ENCODE data around the gene EPHB1. TPM values are rescaled to one million over a fixed set of nuclear protein-coding genes. Genes with fewer than 3 reads are reported as not detected.

Gene EPHB1
- total RNA-seq, 1 experiment from 2014 or later: 0.11 TPM

DNA sequence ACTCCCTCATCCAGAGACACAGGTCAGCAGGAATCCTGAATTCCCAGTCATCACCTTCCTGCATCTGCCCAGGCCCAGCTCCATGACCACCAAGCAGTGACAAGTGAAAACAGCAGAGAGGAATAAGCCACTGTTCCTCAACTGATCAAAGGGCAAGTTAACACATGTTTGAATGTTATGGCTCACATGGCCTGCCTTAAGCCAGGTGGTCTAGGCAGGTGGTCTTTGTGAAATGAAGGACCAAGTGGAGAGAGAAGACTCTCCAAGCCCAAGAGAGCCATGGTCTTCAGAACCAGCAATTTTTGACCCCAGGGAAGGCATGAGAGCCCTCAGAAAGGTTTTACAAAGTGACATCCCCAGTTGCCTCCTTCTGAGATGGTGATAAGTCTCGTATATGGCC is 161.8 kb downstream of the EPHB1 start:
- intact Hi-C loops (cut with micrococcal nuclease; ENCODE audit: unreplicated experiment): no loop called here
- no peak for DNase-seq (ENCODE audit: low spot score)
- CTCF ChIA-PET: no interaction called here
- TF ChIP-seq EZH2 (IDR thresholded peaks at IDR 0.05; ENCODE audit: borderline replicate concordance, low read depth, low read length, poor library complexity, severe bottlenecking): no peak
- TF ChIP-seq, protein P1, sequence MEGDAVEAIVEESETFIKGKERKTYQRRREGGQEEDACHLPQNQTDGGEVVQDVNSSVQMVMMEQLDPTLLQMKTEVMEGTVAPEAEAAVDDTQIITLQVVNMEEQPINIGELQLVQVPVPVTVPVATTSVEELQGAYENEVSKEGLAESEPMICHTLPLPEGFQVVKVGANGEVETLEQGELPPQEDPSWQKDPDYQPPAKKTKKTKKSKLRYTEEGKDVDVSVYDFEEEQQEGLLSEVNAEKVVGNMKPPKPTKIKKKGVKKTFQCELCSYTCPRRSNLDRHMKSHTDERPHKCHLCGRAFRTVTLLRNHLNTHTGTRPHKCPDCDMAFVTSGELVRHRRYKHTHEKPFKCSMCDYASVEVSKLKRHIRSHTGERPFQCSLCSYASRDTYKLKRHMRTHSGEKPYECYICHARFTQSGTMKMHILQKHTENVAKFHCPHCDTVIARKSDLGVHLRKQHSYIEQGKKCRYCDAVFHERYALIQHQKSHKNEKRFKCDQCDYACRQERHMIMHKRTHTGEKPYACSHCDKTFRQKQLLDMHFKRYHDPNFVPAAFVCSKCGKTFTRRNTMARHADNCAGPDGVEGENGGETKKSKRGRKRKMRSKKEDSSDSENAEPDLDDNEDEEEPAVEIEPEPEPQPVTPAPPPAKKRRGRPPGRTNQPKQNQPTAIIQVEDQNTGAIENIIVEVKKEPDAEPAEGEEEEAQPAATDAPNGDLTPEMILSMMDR (conservative IDR thresholded peaks at IDR 0.05; ENCODE audit: low read depth, low read length): no peak
- no peaks in the 10 kb centered on the region for H3K36me3 ChIP-seq (ENCODE audit: insufficient read depth, low read length, poor library complexity, severe bottlenecking)
- no peaks in the 10 kb centered on the region for H3K4me1 ChIP-seq (ENCODE audit: insufficient read depth, low read length, poor library complexity, severe bottlenecking)
- no peak overlapping the region for H3K4me3 ChIP-seq (ENCODE audit: low read depth, low read length, poor library complexity, severe bottlenecking)
- BruUV-seq (replicated peaks): no TSS peak
- POLR2A ChIA-PET (ENCODE audit: low non-redundant PET): no interaction called here
- no peaks in the 10 kb centered on the region for H3K27me3 ChIP-seq (replicated peaks; ENCODE audit: insufficient read depth, low read depth, low read length, poor library complexity)
- no peak overlapping the region for H3K27ac ChIP-seq (ENCODE audit: low read depth, low read length, poor library complexity, severe bottlenecking)
- H3K9me3 ChIP-seq (ENCODE audit: low read depth, low read length, poor library complexity, severe bottlenecking): no peaks in the 10 kb centered on the region

DNA sequence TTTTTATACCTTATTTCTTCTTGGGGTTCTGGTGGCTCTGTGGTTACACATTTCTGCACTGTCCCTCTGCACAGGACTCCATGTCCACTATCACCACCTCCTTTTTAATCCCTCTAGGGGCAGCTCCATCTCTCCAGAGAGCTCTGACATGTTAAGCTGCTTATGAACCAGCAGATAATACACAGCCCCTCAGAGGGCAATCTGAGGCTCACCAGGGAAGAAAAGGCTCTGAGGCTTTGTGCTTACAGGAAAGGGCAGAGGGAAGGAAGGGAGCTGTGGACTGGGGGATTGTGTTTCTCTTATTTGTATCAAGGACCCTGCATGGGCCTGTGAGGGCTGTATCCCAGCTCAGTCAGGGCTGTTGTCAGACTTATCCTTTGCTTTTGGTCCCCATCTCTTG is 164.5 kb downstream of the EPHB1 start:
- H3K4me1 ChIP-seq (ENCODE audit: insufficient read depth, low read length, poor library complexity, severe bottlenecking): no peaks in the 10 kb centered on the region
- no peaks in the 10 kb centered on the region for H3K9me3 ChIP-seq (ENCODE audit: low read depth, low read length, poor library complexity, severe bottlenecking)
- TF ChIP-seq, protein P1 (conservative IDR thresholded peaks at IDR 0.05; ENCODE audit: low read depth, low read length): no peak
- TF ChIP-seq EZH2 (IDR thresholded peaks at IDR 0.05; ENCODE audit: borderline replicate concordance, low read depth, low read length, poor library complexity, severe bottlenecking): no peak
- no peaks in the 10 kb centered on the region for H3K36me3 ChIP-seq (ENCODE audit: insufficient read depth, low read length, poor library complexity, severe bottlenecking)
- POLR2A ChIA-PET (ENCODE audit: low non-redundant PET): no interaction called here
- no peak overlapping the region for H3K4me3 ChIP-seq (ENCODE audit: low read depth, low read length, poor library complexity, severe bottlenecking)
- H3K27ac ChIP-seq (ENCODE audit: low read depth, low read length, poor library complexity, severe bottlenecking): no peak overlapping the region
- BruUV-seq (replicated peaks): no TSS peak
- CTCF ChIA-PET: no interaction called here
- DNase-seq (ENCODE audit: low spot score): no peak
- peaks cover 9% of the 10 kb centered on the region for H3K27me3 ChIP-seq (replicated peaks; ENCODE audit: insufficient read depth, low read depth, low read length, poor library complexity)
- intact Hi-C loops (cut with micrococcal nuclease; ENCODE audit: unreplicated experiment): no loop called here

DNA sequence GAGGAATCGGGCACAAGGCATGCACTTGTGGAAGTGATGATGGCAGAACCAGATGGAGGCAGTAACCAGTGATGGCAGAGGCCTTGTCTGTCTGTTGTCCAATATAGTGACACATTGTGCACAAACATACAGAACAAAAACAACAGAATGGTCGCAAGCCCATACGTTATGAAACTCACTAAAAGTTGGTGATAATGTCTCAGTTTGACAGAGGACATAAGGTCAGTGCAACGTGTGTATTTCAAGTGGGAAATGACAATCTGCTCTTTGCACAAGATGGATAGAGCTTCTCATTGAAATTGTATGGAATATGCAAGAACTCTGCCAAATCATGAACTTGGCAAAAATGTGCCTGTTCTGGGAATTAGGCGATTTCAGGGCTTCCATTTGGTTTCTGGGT is 169.2 kb downstream of the EPHB1 start:
- ChIA-PET CTCF (no interaction called here), POLR2A (ENCODE audit: low non-redundant PET) (interaction anchor here (0.6 kb wide), 1 partner anchor 121 kb away, joined by 12 read pairs; no protein-coding TSS in a partner anchor)
- H3K27me3 ChIP-seq (replicated peaks; ENCODE audit: insufficient read depth, low read depth, low read length, poor library complexity): peaks cover 32% of the 10 kb centered on the region
- TF ChIP-seq, protein P1 (conservative IDR thresholded peaks at IDR 0.05; ENCODE audit: low read depth, low read length): no peak
- TF ChIP-seq EZH2 (IDR thresholded peaks at IDR 0.05; ENCODE audit: borderline replicate concordance, low read depth, low read length, poor library complexity, severe bottlenecking): no peak
- no peaks in the 10 kb centered on the region for H3K9me3 ChIP-seq (ENCODE audit: low read depth, low read length, poor library complexity, severe bottlenecking)
- no peak overlapping the region for H3K4me3 ChIP-seq (ENCODE audit: low read depth, low read length, poor library complexity, severe bottlenecking)
- no peak overlapping the region for H3K27ac ChIP-seq (ENCODE audit: low read depth, low read length, poor library complexity, severe bottlenecking)
- H3K4me1 ChIP-seq (ENCODE audit: insufficient read depth, low read length, poor library complexity, severe bottlenecking): no peaks in the 10 kb centered on the region
- H3K36me3 ChIP-seq (ENCODE audit: insufficient read depth, low read length, poor library complexity, severe bottlenecking): no peaks in the 10 kb centered on the region
- no peak for DNase-seq (ENCODE audit: low spot score)
- intact Hi-C loops (cut with micrococcal nuclease; ENCODE audit: unreplicated experiment): no loop called here
- BruUV-seq (replicated peaks): no TSS peak

Data from A673 (cell line).